GM12878 (cell line): Measurements from ENCODE around the gene OTUD5. TPM values are rescaled to one million over a fixed set of nuclear protein-coding genes. Genes with fewer than 3 reads are reported as not detected.

ENCODE experiments used
- CEBPB ChIP-seq, 2 experiments: fragments of 150-350 bp in 1 of 2; IDR thresholded peaks; 2 replicates each; pipeline ENCODE4 v1.6.1; 2012 to 2014; ENCODE audit warnings: low read depth in 2 of 2, low read length in 2 of 2, borderline replicate concordance in 1 of 2, inconsistent platforms in 1 of 2
- CHD2 ChIP-seq: IDR thresholded peaks from 2 replicates; pipeline ENCODE4 v1.6.1; 2011; ENCODE audit warnings: low read depth, low read length, improper control_type of control experiment, borderline replicate concordance
- HDGF ChIP-seq: fragments of 450-650 bp; IDR thresholded peaks from 2 replicates; pipeline ENCODE4 v1.6.1; 2016; ENCODE audit warnings: antibody characterized with exemption
- MEF2B ChIP-seq: fragments of 450-650 bp; IDR thresholded peaks from 2 replicates; pipeline ENCODE4 v1.6.1; 2018; ENCODE audit warnings: mild to moderate bottlenecking, moderate library complexity; ENCODE audit not compliant: partially characterized antibody, poor library complexity, severe bottlenecking
- MXI1 ChIP-seq: fragments of 150-350 bp; IDR thresholded peaks from 2 replicates; pipeline ENCODE4 v1.6.1; 2011; ENCODE audit warnings: low read depth, mild to moderate bottlenecking, inconsistent platforms, low read length, improper control_type of control experiment
- NBN ChIP-seq: fragments of 450-650 bp; IDR thresholded peaks from 2 replicates; pipeline ENCODE4 v1.6.1; 2016
- NFYB ChIP-seq: IDR thresholded peaks from 2 replicates; pipeline ENCODE4 v1.6.1; 2011; ENCODE audit warnings: low read depth, mild to moderate bottlenecking, low read length, improper control_type of control experiment, moderate library complexity; ENCODE audit not compliant: insufficient read depth
- RFX5 ChIP-seq: IDR thresholded peaks from 2 replicates; pipeline ENCODE4 v1.6.1; 2011; ENCODE audit warnings: low read depth, low read length, improper control_type of control experiment
- polyA plus RNA-seq, 11 experiments: library from polyadenylated mRNA; depleted of rRNA in 4 of 11; unstranded in 6 of 11; stranded (reverse) in 5 of 11; fragments of >200 nt; fragmentation: Nextera tagmentation in 4 of 11; fragmentation: Illumina TruSeq in 1 of 11; extraction: Ambion mirVana in 4 of 11; extraction: Trizol in 1 of 11; gene quantifications; 1 replicate in 1 of 11; 2 replicates in 10 of 11; pipeline versions ENCODE4 v1.2.1 to v1.2.3, GENCODE V29; 2011 to 2016; ENCODE audit warnings: inconsistent platforms in 2 of 11, missing spikeins in 2 of 11, low read depth in 1 of 11
- total RNA-seq, 4 experiments: library from RNA; depleted of rRNA in 3 of 4; stranded (reverse); fragments of >200 nt in 3 of 4; fragmentation: Illumina TruSeq in 1 of 4; extraction: Trizol in 1 of 4; gene quantifications; 2 replicates each; pipeline versions ENCODE4 v1.2.1 to v1.2.3, GENCODE V29; 2013 to 2021
- TF ChIP-seq, protein P1 (sequence below): fragments of 450-650 bp; IDR thresholded peaks from 2 replicates; pipeline ENCODE4 v1.6.1; 2017; ENCODE audit warnings: low read depth, mild to moderate bottlenecking, moderate library complexity
- TF ChIP-seq, protein P2 (sequence below): fragments of 450-650 bp; IDR thresholded peaks from 2 replicates; pipeline ENCODE4 v1.6.1; 2016; ENCODE audit warnings: mild to moderate bottlenecking, moderate library complexity, borderline replicate concordance
- TF ChIP-seq, protein P3 (sequence below): IDR thresholded peaks from 2 replicates; pipeline ENCODE4 v1.6.1; 2011; ENCODE audit warnings: borderline replicate concordance, low read depth, mild to moderate bottlenecking, moderate library complexity, mixed read lengths, low read length; ENCODE audit not compliant: insufficient read depth; ENCODE audit errors: extremely low read length
- TF ChIP-seq, protein P4 (sequence below): fragments of 450-650 bp; IDR thresholded peaks from 2 replicates; pipeline ENCODE4 v1.6.1; 2016; ENCODE audit warnings: mild to moderate bottlenecking
- TF ChIP-seq, protein P5 (sequence below): fragments of 450-650 bp; formaldehyde crosslinking; IDR thresholded peaks from 2 replicates; pipeline ENCODE4 v1.4.0; 2022; ENCODE audit warnings: mild to moderate bottlenecking, moderate library complexity
- TF ChIP-seq, protein P6 (sequence below): IDR thresholded peaks from 2 replicates; pipeline ENCODE4 v1.6.1; 2012; ENCODE audit warnings: low read depth, low read length, improper control_type of control experiment

The OTUD5 gene
- total and polyA plus RNA-seq, 10 of the 15 experiments (the other 5 are each of a cell fraction or from before 2014, with no cell fraction given): 2.0 to 50.3 (median 22.7) TPM

DNA sequence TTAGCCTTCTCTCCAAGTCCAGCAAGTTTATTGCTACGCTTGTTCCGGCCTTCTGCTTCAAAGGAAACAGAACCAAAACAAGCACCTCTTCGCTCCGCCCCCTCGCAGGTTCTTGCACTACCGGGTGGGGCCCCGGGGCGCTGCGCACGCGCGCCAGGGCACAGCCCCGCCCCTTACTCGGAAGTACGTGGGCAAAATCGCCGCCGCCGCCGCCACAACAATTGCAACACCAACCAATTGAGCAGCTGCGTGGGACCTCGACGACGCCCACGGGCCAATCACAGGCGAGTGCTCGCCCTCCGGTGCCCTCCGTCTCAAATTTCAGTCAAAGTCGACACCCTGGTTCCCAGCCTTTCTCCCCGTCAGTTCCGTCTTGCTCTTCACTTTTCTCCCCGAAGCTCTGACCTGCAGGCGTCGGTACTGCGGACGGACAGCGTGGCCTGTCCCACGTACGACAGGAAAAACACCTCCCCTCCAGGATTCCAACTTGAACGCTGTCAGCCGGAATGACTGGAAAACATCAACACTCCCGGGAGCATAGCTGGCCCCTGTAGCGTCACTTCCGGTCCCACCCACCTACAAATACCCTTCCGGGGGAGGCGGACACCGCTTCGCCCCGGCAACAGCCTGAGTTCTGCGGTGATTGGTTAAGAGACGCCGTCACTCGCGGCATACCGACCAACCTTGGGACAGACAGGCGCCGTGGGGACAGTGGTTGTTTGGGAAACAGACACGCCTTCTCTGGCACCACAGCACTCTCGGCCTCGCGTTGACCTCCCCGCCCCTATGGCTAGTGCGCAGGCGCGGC lies 624 bp upstream of the OTUD5 start (continued):
- TF ChIP-seq, protein P1, sequence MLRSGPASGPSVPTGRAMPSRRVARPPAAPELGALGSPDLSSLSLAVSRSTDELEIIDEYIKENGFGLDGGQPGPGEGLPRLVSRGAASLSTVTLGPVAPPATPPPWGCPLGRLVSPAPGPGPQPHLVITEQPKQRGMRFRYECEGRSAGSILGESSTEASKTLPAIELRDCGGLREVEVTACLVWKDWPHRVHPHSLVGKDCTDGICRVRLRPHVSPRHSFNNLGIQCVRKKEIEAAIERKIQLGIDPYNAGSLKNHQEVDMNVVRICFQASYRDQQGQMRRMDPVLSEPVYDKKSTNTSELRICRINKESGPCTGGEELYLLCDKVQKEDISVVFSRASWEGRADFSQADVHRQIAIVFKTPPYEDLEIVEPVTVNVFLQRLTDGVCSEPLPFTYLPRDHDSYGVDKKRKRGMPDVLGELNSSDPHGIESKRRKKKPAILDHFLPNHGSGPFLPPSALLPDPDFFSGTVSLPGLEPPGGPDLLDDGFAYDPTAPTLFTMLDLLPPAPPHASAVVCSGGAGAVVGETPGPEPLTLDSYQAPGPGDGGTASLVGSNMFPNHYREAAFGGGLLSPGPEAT: peak; percentile 80
- TF ChIP-seq, protein P2, sequence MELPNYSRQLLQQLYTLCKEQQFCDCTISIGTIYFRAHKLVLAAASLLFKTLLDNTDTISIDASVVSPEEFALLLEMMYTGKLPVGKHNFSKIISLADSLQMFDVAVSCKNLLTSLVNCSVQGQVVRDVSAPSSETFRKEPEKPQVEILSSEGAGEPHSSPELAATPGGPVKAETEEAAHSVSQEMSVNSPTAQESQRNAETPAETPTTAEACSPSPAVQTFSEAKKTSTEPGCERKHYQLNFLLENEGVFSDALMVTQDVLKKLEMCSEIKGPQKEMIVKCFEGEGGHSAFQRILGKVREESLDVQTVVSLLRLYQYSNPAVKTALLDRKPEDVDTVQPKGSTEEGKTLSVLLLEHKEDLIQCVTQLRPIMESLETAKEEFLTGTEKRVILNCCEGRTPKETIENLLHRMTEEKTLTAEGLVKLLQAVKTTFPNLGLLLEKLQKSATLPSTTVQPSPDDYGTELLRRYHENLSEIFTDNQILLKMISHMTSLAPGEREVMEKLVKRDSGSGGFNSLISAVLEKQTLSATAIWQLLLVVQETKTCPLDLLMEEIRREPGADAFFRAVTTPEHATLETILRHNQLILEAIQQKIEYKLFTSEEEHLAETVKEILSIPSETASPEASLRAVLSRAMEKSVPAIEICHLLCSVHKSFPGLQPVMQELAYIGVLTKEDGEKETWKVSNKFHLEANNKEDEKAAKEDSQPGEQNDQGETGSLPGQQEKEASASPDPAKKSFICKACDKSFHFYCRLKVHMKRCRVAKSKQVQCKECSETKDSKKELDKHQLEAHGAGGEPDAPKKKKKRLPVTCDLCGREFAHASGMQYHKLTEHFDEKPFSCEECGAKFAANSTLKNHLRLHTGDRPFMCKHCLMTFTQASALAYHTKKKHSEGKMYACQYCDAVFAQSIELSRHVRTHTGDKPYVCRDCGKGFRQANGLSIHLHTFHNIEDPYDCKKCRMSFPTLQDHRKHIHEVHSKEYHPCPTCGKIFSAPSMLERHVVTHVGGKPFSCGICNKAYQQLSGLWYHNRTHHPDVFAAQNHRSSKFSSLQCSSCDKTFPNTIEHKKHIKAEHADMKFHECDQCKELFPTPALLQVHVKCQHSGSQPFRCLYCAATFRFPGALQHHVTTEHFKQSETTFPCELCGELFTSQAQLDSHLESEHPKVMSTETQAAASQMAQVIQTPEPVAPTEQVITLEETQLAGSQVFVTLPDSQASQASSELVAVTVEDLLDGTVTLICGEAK: peak; percentile 93
- TF ChIP-seq, protein P3, sequence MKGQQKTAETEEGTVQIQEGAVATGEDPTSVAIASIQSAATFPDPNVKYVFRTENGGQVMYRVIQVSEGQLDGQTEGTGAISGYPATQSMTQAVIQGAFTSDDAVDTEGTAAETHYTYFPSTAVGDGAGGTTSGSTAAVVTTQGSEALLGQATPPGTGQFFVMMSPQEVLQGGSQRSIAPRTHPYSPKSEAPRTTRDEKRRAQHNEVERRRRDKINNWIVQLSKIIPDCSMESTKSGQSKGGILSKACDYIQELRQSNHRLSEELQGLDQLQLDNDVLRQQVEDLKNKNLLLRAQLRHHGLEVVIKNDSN: no peak
- TF ChIP-seq MXI1: peak; percentile 40; the same call in 1 of the 2 replicates
- TF ChIP-seq RFX5: peak; percentile 88
- TF ChIP-seq NBN: peak; percentile 84
- TF ChIP-seq CEBPB (IDR thresholded peaks at IDR 0.05; ENCODE audit: borderline replicate concordance in 1 of 2, low read depth in 2 of 2, low read length in 2 of 2): 0 out of 4 replicates have a peak, but pooled peaks of 1 of the 2 experiments have one; percentile 5
- TF ChIP-seq NFYB: peak; percentile 94
- peak; percentile 48; the same call in 1 of the 2 replicates for TF ChIP-seq CHD2
- peak; percentile 20 for TF ChIP-seq MEF2B
- TF ChIP-seq, protein P4, sequence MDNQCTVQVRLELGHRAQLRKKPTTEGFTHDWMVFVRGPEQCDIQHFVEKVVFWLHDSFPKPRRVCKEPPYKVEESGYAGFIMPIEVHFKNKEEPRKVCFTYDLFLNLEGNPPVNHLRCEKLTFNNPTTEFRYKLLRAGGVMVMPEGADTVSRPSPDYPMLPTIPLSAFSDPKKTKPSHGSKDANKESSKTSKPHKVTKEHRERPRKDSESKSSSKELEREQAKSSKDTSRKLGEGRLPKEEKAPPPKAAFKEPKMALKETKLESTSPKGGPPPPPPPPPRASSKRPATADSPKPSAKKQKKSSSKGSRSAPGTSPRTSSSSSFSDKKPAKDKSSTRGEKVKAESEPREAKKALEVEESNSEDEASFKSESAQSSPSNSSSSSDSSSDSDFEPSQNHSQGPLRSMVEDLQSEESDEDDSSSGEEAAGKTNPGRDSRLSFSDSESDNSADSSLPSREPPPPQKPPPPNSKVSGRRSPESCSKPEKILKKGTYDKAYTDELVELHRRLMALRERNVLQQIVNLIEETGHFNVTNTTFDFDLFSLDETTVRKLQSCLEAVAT: peak; percentile 56
- TF ChIP-seq, protein P5, sequence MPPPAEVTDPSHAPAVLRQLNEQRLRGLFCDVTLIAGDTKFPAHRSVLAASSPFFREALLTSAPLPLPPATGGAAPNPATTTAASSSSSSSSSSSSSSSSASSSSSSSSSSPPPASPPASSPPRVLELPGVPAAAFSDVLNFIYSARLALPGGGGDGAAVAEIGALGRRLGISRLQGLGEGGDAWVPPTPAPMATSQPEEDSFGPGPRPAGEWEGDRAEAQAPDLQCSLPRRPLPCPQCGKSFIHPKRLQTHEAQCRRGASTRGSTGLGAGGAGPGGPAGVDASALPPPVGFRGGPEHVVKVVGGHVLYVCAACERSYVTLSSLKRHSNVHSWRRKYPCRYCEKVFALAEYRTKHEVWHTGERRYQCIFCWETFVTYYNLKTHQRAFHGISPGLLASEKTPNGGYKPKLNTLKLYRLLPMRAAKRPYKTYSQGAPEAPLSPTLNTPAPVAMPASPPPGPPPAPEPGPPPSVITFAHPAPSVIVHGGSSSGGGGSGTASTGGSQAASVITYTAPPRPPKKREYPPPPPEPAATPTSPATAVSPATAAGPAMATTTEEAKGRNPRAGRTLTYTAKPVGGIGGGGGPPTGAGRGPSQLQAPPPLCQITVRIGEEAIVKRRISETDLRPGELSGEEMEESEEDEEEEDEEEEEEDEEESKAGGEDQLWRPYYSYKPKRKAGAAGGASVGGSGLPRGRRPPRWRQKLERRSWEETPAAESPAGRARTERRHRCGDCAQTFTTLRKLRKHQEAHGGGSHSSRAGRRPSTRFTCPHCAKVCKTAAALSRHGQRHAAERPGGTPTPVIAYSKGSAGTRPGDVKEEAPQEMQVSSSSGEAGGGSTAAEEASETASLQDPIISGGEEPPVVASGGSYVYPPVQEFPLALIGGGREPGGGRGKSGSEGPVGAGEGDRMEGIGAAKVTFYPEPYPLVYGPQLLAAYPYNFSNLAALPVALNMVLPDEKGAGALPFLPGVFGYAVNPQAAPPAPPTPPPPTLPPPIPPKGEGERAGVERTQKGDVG: 0 out of 2 replicates have a peak, but pooled peaks have one; percentile 25
- 0 out of 2 replicates have a peak, but pooled peaks have one; percentile 45 for TF ChIP-seq HDGF
- TF ChIP-seq, protein P6, sequence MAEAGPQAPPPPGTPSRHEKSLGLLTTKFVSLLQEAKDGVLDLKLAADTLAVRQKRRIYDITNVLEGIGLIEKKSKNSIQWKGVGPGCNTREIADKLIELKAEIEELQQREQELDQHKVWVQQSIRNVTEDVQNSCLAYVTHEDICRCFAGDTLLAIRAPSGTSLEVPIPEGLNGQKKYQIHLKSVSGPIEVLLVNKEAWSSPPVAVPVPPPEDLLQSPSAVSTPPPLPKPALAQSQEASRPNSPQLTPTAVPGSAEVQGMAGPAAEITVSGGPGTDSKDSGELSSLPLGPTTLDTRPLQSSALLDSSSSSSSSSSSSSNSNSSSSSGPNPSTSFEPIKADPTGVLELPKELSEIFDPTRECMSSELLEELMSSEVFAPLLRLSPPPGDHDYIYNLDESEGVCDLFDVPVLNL: no peak
